DMS153 (cell line): Measurements from ENCODE around the gene SNTG2.
A peak's percentile ranks its signal among the peaks of the same experiment; 100 is the strongest.
"Not testable (repeated sequence)": the region's sequence is repeated elsewhere in the genome, so short reads cannot be mapped to it uniquely, and the experiment has no call there.

Source experiments
- DNase-seq: peaks from one replicate; lab custom pipeline; 2025; lab: John Stamatoyannopoulos, UW

SNTG2 gene

GRCh38 chr2:950080-950966 lies at the start of gene SNTG2:
SNTG2 (plus strand) TSS chr2:950849; CDS start chr2:950997, 148 bp downstream.
- no peak for DNase-seq

- DNase-seq, result no peak
Measured at GRCh38 chr2:902584-902983, 48.1 kb upstream of the SNTG2 start.

GRCh38 chr2:903223-903900 lies 47.3 kb upstream of the SNTG2 start:
- DNase-seq, result peak; percentile 9

- peak; percentile 8 for DNase-seq
Measured at GRCh38 chr2:904246-905024, 46.2 kb upstream of the SNTG2 start.

- no peak for DNase-seq
Measured at GRCh38 chr2:905091-905832, 45.4 kb upstream of the SNTG2 start.

- no peak for DNase-seq
Measured at GRCh38 chr2:905833-906140, 44.9 kb upstream of the SNTG2 start.

- DNase-seq, result no peak
Measured at GRCh38 chr2:907706-908105, 42.9 kb upstream of the SNTG2 start.

GRCh38 chr2:908568-908967 lies 42.1 kb upstream of the SNTG2 start:
- no peak for DNase-seq

GRCh38 chr2:909764-910379 lies 40.8 kb upstream of the SNTG2 start:
- DNase-seq, result not testable (repeated sequence)

GRCh38 chr2:910698-911097 lies 40.0 kb upstream of the SNTG2 start:
- DNase-seq, result no peak

- DNase-seq, result no peak
Measured at GRCh38 chr2:915979-916378, 34.7 kb upstream of the SNTG2 start.

GRCh38 chr2:916935-917334 lies 33.7 kb upstream of the SNTG2 start:
- no peak for DNase-seq

- DNase-seq, result no peak
Measured at GRCh38 chr2:919672-920071, 31.0 kb upstream of the SNTG2 start.

GRCh38 chr2:920573-920972 lies 30.1 kb upstream of the SNTG2 start:
- no peak for DNase-seq

- DNase-seq, result no peak
Measured at GRCh38 chr2:920999-921398, 29.6 kb upstream of the SNTG2 start.

- no peak for DNase-seq
Measured at GRCh38 chr2:922185-922584, 28.5 kb upstream of the SNTG2 start.

- no peak for DNase-seq
Measured at GRCh38 chr2:923832-924601, 26.6 kb upstream of the SNTG2 start.

- DNase-seq, result no peak
Measured at GRCh38 chr2:924701-925100, 25.9 kb upstream of the SNTG2 start.

GRCh38 chr2:925309-925708 lies 25.3 kb upstream of the SNTG2 start:
- no peak for DNase-seq

- no peak for DNase-seq
Measured at GRCh38 chr2:925711-926110, 24.9 kb upstream of the SNTG2 start.

GRCh38 chr2:926259-926793 lies 24.3 kb upstream of the SNTG2 start:
- DNase-seq, result no peak
